Stimulated activated CD4-positive, alpha-beta T cell treated with anti-CD3 and anti-CD28 coated beads, Interleukin-1b, Interleukin-23, amount 100 ng/mL, for 1 hour (primary cell): ENCODE results near the gene BTNL8.
A peak's percentile ranks its signal among the peaks of the same experiment; 100 is the strongest.

Source experiments
- DNase-seq, 2 donors: peaks; one replicate each; pipeline ENCODE4 v3.0.0-alpha.2; 2020; ENCODE audit warnings: low read depth in 2 of 2

BTNL8 gene, protein sequence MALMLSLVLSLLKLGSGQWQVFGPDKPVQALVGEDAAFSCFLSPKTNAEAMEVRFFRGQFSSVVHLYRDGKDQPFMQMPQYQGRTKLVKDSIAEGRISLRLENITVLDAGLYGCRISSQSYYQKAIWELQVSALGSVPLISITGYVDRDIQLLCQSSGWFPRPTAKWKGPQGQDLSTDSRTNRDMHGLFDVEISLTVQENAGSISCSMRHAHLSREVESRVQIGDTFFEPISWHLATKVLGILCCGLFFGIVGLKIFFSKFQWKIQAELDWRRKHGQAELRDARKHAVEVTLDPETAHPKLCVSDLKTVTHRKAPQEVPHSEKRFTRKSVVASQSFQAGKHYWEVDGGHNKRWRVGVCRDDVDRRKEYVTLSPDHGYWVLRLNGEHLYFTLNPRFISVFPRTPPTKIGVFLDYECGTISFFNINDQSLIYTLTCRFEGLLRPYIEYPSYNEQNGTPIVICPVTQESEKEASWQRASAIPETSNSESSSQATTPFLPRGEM

DNA sequence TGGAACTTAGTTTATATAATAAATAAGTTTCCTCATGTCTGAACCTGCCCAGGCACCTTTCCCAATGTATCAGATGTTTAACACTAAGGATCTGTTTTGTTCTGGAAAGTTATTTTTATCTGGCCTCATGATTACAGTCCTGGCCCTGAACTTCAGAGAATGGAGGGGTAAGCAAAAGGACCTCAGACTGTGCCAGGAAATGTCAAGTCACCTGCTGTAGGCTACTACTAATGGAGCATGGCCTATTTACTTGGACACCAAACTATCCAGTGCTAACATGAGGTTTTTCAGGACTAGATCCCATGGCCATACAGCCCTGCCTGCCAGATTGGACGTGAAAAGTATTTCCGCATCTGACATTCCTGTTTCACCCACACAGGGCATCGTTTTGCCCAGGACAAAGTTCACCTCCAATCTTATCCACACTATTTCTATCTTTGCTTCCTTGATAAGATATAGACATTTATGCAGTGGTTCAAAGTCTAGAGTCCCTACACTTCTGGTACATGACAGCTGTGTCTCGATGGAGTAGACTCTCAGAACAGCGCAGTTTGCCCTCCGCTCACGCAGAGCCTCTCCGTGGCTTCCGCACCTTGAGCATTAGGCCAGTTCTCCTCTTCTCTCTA is at the start of gene BTNL8:
BTNL8 (plus strand) TSS at position 539 of the 626 bp plus-strand sequence. CDS start 152 bp downstream, outside the sequence.
- no peak for DNase-seq

DNA sequence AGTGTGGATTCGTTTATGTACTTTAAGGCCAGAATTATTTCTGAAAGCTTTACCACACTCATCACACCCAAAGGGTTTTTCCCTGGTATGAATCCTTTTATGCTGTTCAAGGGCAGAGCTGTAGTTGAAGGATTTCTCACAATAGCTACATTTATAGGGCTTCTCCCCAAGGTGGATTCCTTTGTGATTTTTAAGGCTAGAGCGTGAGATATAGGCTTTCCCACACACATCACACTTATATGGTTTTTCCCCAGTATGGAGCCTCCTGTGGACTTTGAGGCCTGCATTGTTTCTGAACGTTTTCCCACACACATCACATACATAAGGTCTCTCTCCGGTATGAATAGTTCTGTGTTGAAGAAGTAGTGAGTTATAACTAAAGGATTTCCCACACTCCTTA is 49.1 kb upstream of the BTNL8 start:
- DNase-seq = no peak

DNA sequence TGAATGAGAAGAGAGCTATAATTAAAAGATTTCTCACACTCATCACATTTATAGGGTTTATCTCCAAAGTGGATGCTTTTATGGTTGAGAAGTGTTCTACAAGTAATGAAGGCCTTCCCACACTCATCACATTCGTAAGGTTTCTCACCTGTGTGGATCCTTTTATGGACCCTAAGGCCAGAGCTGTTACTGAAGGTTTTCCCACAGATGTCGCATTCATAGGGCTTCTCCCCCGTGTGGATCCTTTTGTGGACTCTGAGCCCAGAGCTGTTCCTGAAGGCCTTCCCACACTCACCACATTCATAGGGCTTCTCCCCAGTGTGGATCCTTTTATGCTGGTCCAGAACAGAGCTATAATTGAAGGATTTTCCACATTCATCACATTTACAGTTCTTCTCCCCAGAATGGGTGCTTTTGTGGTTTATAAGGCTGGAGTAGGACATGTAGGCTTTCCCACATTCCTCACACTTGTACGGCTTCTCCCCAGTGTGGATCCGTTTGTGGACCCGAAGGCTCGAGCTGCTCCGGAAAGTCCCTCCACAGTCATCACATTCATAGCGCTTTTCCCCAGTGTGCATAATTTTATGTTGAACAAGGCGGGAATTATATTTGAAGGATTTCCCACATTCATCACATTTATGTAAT is 48.4 kb upstream of the BTNL8 start:
- no peak for DNase-seq

DNA sequence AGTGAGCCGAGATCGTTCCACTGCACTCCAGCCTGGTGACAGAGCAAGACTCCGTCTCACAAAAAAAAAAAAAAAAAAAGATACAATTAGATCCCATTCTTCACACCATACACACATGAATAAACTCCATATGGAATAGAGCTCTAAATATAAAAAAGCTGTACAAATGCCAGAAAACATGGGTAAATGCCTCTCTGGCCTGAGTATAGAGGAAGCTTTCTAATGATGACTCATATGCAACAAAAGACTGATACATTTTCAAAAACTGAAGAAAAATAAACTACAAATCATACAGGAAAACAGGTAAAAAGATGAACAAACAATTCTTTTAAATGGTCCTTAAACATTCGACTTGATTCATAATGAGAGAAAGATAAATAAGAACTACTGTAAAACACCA is 46.5 kb upstream of the BTNL8 start:
- DNase-seq = no peak

DNA sequence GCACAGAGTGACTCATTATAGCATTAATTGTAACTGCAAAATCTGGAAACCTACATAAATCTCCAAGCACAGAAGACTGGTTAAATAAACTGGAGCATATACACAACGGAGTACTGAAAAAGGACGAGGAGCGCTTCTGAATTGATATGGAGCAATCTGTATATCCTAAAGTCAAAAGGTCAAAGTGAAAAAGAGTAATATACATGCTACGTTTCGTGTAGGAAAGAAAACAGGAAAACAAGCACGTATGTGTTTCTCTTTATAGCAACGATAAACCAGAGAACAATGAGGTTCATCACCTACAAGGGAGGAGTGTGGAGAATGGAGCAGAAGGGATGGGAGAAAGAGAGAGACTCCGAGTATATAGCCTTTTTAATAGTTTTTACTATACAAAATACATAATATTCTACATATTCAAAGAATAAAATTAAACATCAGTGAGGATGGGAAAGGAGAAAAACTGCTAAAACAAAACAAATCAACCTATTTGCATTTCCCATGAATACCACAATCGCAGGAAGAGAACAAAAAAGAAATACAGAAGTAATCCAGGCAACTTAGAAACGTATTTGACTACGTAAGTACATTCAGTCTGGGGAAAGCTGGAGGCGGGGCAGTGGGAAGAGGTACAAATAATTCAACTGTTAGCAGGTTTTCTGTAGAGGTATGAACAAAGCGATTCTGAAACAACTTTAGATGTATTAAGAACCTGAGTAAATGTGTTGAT is 45.7 kb upstream of the BTNL8 start:
- DNase-seq = no peak

DNA sequence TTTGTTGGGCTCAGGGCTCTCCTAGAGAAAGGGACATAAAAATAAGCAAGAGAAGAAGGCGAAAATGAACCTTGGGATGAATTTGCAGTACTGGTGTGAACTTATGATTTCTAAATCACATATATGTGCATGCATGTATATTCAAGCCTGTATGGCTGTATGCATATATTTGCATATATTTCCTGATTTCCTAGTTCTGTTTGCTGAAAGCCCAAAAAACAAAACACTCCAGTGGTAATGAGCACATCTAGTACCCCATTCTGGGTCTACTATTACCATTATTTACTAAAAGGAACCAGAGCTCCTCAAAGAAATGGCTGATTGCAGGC is 45.1 kb upstream of the BTNL8 start:
- no peak for DNase-seq

DNA sequence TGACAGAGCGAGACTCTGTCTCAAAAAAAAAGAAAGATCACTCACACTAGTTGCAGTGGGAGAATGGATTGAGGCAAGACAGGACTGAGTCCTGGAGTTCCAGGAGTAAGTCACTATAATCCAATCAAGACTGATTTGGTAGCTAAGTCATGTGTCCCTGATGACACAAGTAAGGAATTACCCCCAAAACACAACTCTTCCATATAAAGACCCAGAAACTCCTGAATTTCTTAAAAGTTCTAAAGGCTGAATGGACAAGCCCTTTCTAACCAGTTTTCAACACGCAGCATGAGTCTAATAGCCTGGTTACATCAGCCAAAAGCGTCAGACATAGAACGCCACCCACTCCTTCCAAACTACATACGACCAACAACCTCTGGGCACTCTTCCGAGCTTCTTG is 40.4 kb upstream of the BTNL8 start:
- no peak for DNase-seq

DNA sequence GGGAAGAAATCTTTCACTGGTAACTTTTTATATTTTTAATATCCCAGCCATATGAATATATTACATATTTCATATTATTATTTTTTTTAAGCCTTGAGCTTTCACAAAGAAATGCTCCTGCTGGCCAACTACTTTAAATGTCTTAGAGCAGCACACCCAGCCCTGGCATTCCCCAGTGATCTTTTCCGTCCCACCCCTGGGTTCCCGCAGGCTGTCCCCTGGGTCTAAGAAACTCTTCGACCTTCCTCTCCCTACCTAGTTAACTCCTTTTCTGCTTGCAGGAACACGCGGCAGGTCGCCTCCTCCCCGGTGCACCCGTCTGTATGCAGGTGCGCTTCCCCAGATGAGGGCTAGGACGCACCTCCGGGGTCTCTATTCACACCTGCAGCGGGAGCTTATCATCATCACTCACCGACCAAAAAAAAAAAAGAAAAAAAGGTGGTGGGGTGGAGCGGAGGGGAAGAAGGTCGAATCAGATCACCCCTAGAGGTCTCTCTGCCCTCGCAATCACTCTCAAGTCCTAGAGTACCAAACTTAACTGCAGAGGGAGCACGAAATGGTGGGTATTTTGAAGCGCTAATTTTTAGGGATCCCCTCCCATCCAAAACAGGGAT is 38.6 kb upstream of the BTNL8 start:
- DNase-seq = peak; percentile 6 to 9

DNA sequence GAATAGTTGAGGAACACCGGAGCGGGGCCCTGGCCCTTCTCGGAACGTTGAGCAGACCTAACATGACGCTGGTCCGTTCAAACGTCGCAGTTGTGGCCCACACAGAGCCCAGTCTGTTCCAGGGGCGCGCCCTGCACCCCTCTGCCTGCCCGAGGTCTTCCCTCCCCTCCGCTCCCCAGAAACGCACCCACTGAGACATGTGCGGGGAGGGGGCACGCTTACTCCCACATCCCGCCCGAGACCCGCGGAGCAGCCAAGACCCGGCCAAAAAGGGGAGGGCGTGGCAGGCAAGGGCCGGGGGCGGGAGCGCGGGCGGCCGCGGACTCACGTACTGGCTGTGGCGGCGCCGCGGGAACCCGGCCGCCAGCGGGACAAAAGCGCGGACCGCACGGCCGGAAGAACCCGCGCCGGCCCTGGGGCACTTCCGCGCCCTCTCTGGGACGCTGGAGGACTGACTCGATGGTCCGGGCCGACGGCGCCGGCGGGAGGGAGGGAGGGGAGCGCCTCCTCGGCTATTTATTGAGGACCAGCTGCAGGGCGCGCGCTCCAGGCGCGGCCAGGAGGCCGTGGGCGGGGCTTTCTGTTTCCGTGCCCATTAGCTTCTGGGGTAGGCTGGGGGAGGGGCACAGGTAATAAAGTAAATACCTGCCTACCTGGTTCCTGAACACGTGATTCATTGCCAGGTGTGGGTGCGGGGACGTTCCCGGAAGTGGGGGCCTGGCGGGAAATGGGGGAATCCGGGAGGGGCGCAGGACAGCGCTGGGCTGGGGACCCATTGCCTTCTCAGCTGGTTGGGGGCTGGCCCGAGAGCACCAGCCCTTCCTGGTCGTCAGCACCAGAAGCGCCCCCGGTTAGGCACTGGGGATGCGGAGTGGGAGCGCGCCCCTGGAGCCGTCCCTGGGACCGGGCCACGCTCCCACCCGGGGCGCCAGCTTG is 37.8 kb upstream of the BTNL8 start, which contains the start of gene ZFP62:
ZFP62 (minus strand) TSS at position 390 of the 936 bp plus-strand sequence; CDS start at position 333, 57 bp downstream.
- DNase-seq = peak; percentile 75 to 77

DNA sequence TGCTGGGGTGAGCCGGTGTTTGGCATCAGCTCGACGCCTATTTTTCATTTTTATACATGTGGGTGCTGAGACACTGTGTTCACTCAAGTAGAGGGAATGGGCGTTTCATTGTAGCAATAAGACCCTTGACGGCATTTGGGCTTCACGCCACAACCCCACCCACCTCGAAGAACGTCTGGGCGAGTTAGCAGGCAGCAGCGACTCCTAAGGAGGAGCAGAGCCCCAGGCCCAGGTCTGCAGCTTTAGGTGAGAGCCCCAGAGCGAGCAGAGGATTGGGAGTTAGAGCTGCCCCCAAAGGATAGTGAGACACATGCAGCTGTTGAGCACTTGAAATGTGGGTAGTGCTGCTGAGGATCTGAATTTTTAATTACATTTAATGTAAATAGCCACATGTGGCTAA is 36.3 kb upstream of the BTNL8 start:
- no peak for DNase-seq

DNA sequence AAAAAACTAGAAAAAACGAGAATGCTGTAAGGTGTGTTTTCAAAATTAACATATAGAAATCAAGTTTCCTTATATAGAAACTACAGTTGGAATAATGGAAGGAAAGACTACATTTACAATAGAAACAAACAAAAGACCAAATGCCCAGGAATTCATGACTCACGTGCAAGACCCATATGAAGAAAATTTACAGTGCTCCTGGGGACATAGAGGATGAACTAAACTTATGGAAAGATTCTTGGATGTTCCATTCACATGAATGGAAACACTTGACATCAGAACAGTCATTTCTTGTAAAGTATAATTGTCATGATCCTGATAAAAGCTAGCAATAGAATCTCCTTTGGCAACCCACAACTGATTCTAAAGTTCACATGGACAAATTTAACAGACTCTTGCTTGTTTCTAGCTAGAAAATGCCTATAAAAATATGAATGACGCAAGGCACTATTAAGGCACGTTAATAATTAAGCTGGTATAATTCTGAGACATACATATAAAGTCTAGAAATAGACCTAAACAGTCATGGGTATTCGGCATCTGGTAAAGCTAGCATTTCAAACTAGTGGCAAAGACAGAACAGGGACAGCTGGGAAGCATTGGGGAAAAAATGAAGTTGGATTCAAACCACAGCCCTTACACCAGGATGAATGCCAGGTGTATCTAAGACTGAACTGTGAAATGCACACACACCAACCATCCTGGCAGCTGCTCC is 32.8 kb upstream of the BTNL8 start:
- no peak for DNase-seq

DNA sequence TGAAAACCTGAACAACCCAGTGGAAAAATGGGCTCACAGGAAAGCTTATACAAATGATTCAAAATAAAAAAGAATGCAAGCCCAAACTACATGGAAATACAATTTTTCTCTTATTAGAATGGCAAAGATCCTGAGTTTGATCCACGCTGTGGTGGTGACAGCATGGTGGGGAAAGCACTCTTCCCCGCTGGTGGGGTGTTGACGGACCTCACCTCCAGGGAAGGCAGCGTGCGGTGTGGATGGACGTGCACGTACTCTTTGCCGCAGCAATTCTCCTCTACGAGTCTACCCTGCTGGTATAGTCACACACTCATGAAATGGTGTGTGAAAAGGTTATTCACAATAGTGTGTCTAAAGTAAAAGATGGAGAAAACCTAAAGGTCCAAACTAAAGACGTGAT is 32.0 kb upstream of the BTNL8 start:
- DNase-seq = no peak

DNA sequence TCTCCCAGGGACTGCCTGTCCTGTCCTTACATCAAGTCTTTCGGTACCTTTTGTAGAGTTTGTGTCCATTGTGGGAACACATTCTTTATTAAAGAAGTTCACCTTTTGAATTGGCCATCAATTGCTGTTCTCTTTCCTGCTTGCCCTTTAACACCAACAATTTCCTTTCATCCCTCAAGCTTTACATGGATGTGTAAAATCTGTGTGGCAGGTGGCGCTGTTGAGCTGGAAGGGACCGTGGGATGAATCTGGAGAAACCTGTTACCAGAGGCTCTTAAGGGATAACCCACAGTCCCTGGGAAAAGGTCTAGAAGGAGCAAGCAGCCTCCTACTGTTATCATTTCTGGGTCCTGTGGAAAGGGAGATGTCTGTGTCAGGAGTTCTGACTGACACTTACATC is 30.0 kb upstream of the BTNL8 start:
- DNase-seq = peak in 1 of 2 donors; percentile 46

DNA sequence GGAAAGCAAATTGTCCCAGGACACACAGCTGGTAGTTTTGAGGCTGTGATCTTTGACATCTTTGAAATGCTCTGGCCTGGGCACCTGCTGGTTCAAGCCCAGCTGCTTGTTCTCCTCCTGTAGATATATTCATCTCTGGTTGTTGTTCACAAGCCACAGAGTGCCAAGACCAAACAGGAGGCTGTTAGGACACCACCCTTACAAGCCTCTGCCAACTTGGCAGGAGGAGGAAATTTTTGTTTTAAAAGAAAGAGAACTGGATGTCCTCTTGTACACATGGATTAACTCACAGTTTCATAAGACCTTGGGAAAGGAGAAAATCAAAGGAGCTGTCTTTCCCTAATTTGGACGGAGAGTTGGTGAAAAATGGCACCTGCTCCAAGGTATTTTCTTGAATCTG is 29.4 kb upstream of the BTNL8 start:
- no peak for DNase-seq

DNA sequence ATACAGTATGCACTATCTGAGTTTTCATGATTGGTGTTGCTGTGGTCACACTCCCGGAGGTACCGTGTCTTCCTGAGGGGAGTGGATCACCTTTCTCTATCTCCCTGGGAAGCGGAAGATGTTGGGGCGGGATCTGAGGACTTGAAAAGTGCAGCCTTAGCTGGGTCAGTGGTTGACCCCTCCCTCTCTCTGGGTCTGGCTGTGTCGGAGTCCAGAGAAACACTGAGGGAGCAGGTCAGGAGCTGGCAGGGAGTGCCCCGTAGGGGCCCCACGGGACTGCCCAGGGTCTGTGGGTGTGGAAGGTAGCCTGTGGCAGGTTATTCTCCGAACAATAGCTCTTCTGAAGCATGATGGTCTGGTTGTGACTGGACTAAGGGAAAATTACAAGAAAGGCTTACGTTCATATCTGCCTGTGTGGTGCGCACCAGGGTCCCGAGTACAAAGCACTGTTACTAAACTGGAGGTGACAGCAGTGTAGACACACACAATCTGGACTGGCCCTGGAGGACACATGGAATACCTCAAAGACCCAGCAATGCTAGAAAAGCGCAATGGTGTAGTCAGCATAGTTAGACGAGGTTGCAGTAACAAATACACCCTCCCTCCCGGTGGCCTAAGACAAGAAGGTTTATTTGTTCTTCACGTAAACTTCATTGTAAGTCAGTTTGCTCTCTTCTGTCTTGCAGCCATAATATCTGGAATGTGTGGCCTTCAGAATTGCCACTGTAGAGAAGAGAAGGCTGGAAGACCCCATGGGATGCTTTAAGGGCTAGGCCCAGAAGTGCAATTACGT is 28.5 kb upstream of the BTNL8 start:
- no peak for DNase-seq

DNA sequence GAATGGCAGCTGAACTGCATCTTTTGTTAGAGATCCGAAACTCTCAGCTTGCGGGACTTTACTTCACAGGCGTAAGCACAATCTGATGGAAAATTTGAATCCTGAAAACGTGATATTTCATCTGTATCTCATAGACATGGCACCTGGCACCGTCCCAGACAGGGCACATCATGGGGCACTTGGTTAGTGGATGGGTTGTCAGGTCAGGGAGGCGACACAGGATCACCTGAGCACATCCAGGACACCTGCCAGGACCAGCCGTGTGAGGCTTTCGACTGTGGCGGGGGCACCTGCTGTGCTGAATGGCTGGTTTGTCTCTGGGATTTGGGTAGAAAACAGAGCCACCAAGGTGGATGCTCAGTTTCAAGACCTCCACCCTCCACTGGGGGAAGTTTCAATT is 26.5 kb upstream of the BTNL8 start:
- no peak for DNase-seq

DNA sequence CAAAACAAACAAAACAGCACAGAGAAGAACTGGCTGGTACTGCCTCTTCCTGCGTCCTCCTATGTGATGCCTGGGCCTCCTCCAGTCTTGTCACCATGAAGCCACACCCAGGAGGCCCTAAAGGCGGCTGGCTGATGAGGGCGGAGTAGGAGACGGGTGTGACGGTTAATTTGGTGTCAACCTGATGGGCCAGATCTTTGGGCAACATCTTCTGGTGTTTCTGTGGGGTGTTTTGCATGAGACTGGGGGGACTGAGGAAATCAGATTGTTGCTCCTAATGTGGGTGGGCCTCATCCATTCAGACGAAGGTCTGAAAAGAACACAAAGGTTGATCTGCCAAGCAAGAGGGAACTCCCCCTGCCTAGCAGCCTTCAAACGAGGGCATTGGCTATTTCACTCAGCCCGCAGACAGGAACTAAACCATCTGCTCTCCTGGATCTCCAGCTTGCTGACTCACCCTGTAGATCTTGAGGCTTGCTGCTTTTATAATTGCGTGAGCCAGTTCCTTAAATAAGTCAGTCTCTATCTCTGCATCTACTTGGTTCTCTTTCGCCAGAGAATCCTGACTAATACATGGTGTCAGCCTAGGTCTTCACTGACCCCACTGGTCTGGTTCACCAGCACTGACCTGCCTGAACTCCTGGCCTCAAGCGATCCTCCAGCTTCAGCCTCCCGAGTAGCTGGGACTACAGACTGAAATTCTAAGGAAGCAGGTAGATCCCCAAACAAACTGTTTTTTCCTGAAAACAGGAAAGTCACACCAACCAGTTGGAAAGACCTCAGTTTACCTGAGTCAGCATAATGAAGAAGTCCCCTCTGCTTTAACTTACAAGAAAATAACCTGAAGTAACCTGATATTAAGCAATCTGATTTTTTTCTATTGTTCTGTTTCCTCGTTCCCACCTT is 25.1 kb upstream of the BTNL8 start:
- no peak for DNase-seq
